ENCODE results near the gene ERCC4. TPM values are rescaled to one million over a fixed set of nuclear protein-coding genes. Genes with fewer than 3 reads are reported as not detected.
"Not testable (repeated sequence)": the region's sequence is repeated elsewhere in the genome, so short reads cannot be mapped to it uniquely, and the experiment has no call there.

ERCC4 gene
- total RNA-seq, 1 experiment from 2014 or later = 10.3 TPM

DNA sequence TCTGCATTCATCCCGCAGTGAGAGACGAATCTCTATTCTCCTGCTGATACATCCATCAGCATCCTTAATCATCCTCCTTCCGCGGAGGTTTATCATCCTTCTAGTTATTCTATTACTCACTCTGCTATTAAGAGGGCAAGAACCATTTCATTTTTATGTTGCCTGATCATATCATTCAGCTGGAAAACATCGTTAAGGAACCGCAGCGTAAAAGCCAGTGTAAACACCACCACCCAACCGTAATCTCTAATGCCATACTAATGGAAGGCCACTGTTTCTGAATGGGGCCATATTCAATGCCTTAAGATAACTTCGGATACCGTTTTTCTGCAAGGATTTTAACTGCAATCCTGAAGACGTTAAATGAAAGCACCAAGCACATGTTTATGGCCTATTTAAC is 36.7 kb upstream of the ERCC4 start:
- intact Hi-C loops (cut with micrococcal nuclease) = no loop called here
- no peaks in the 10 kb centered on the region for H3K4me1 Mint-ChIP-seq (ENCODE audit: insufficient read depth, unreplicated experiment)
- peaks cover 39% of the 10 kb centered on the region for H3K27me3 Mint-ChIP-seq (ENCODE audit: insufficient read depth, unreplicated experiment)
- no peak for DNase-seq (ENCODE audit: unreplicated experiment)
- no peak overlapping the region for H3K4me3 Mint-ChIP-seq (ENCODE audit: unreplicated experiment)
- H3K27ac Mint-ChIP-seq (ENCODE audit: low read depth, unreplicated experiment) = no peak overlapping the region
- no peaks in the 10 kb centered on the region for H3K9me3 Mint-ChIP-seq (ENCODE audit: unreplicated experiment)
- TF ChIP-seq CTCF (IDR thresholded peaks at IDR 0.05; ENCODE audit: unreplicated experiment) = no peak
- ChIA-PET POLR2A (no interaction called here), CTCF (interaction anchor here (1.6 kb wide), 1 partner anchor 9 kb away, joined by 7 read pairs; no protein-coding TSS in a partner anchor)
- no TSS peak for BruUV-seq (replicated peaks)
- H3K36me3 Mint-ChIP-seq (ENCODE audit: insufficient read depth, unreplicated experiment) = no peaks in the 10 kb centered on the region

DNA sequence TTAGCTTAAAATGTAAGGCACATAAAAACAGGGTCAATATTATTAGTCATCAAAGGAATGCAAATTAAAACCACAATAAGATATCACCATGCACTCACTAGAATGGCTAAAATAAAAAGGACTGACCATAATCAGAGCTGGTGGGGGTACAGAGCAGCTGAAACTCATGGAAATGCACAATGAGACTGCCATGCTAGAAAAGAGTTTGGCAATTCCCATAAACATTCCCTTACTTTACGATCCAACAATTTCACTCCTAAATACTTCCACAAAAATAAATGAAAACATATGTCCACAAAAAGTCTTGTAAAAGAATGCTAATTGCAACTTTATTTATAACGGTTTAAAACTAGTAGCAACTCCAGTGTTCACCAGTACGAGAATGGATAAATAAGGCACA is 36.1 kb upstream of the ERCC4 start:
- BruUV-seq (replicated peaks) = no TSS peak
- Mint-ChIP-seq H3K9me3 (ENCODE audit: unreplicated experiment) (no peaks in the 10 kb centered on the region), H3K4me3 (ENCODE audit: unreplicated experiment) (no peak overlapping the region), H3K36me3 (ENCODE audit: insufficient read depth, unreplicated experiment) (no peaks in the 10 kb centered on the region), H3K27ac (ENCODE audit: low read depth, unreplicated experiment) (no peak overlapping the region), H3K27me3 (ENCODE audit: insufficient read depth, unreplicated experiment) (peaks cover 41% of the 10 kb centered on the region), H3K4me1 (ENCODE audit: insufficient read depth, unreplicated experiment) (no peaks in the 10 kb centered on the region)
- intact Hi-C loops (cut with micrococcal nuclease) = no loop called here
- ChIA-PET CTCF (interaction anchor here (1.6 kb wide), 1 partner anchor 10 kb away, joined by 7 read pairs; no protein-coding TSS in a partner anchor), POLR2A (no interaction called here)
- DNase-seq (ENCODE audit: unreplicated experiment) = no peak
- TF ChIP-seq CTCF (IDR thresholded peaks at IDR 0.05; ENCODE audit: unreplicated experiment) = no peak

GRCh38 chr16:13885700-13886099 is 34.3 kb upstream of the ERCC4 start:
- H3K9me3 Mint-ChIP-seq (ENCODE audit: unreplicated experiment) = no peaks in the 10 kb centered on the region
- ChIA-PET CTCF (interaction anchor here (0.6 to 0.9 kb wide), 2 partner anchors 20 to 34 kb away, joined by 3 to 5 read pairs; partner anchors contain the start of gene ERCC4), POLR2A (interaction anchor here (0.6 kb wide), 1 partner anchor 1737 kb away, joined by 3 read pairs; no protein-coding TSS in a partner anchor)
- no peaks in the 10 kb centered on the region for H3K36me3 Mint-ChIP-seq (ENCODE audit: insufficient read depth, unreplicated experiment)
- DNase-seq (ENCODE audit: unreplicated experiment) = no peak
- intact Hi-C loops (cut with micrococcal nuclease) = no loop called here
- no peak overlapping the region for H3K4me3 Mint-ChIP-seq (ENCODE audit: unreplicated experiment)
- H3K27ac Mint-ChIP-seq (ENCODE audit: low read depth, unreplicated experiment) = no peak overlapping the region
- H3K27me3 Mint-ChIP-seq (ENCODE audit: insufficient read depth, unreplicated experiment) = peaks cover 51% of the 10 kb centered on the region
- no peaks in the 10 kb centered on the region for H3K4me1 Mint-ChIP-seq (ENCODE audit: insufficient read depth, unreplicated experiment)
- no TSS peak for BruUV-seq (replicated peaks)
- no peak for TF ChIP-seq CTCF (IDR thresholded peaks at IDR 0.05; ENCODE audit: unreplicated experiment)

DNA sequence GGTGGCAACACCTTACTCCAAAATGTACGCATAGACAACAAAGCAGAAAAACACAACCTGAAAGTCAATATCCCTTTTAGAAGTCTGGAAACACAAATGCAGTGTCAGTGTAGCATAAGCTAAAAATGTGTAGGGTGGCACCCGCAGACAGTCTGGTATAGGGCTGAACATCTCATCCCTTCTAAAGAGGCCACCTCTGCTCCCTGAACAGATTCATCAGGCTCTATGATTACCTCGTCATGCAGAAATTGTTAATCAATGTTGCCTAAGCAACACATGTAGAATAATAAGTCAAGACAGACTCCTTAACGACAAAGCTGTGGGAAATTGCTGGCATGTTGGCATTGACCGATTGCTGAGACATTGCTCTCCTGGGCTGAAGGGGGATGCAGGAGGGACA is 33.3 kb upstream of the ERCC4 start:
- H3K36me3 Mint-ChIP-seq (ENCODE audit: insufficient read depth, unreplicated experiment) = no peaks in the 10 kb centered on the region

DNA sequence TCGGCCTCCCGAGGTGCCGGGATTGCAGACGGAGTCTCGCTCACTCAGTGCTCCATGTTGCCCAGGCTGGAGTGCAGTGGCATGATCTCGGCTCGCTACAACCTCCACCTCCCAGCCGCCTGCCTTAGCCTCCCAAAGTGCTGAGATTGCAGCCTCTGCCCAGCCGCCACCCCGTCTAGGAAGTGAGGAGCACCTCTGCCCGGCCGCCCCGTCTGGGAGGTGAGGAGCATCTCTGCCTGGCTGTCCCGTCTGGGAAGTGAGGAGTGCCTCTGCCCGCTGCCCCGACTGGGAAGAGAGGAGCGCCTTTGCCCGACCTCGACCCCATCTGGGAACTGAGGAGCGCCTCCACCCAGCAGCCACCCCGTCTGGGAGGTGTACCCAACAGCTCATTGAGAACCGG is 30.6 kb upstream of the ERCC4 start:
- POLR2A ChIA-PET; H3K36me3 Mint-ChIP-seq (ENCODE audit: insufficient read depth, unreplicated experiment); DNase-seq (ENCODE audit: unreplicated experiment); H3K4me3 Mint-ChIP-seq (ENCODE audit: unreplicated experiment); H3K9me3 Mint-ChIP-seq (ENCODE audit: unreplicated experiment); intact Hi-C loops (cut with micrococcal nuclease); BruUV-seq (replicated peaks); H3K4me1 Mint-ChIP-seq (ENCODE audit: insufficient read depth, unreplicated experiment); H3K27ac Mint-ChIP-seq (ENCODE audit: low read depth, unreplicated experiment): not testable (repeated sequence)
- CTCF ChIA-PET = interaction anchor here (0.6 kb wide), 1 partner anchor 273 kb away, joined by 3 read pairs; no protein-coding TSS in a partner anchor
- peaks cover 64% of the 10 kb centered on the region for H3K27me3 Mint-ChIP-seq (ENCODE audit: insufficient read depth, unreplicated experiment)

More for the DNA sequence above, 33.3 kb upstream of the ERCC4 start:
- Mint-ChIP-seq H3K9me3 (ENCODE audit: unreplicated experiment) (no peaks in the 10 kb centered on the region), H3K27me3 (ENCODE audit: insufficient read depth, unreplicated experiment) (peaks cover 51% of the 10 kb centered on the region), H3K4me1 (ENCODE audit: insufficient read depth, unreplicated experiment) (no peaks in the 10 kb centered on the region), H3K4me3 (ENCODE audit: unreplicated experiment) (no peak overlapping the region), H3K27ac (ENCODE audit: low read depth, unreplicated experiment) (no peak overlapping the region)
- ChIA-PET POLR2A (no interaction called here), CTCF (interaction anchor here (0.9 to 1.9 kb wide), 3 partner anchors 10 to 33 kb away, joined by 3 to 5 read pairs (median 4); partner anchors contain the start of gene ERCC4)
- no TSS peak for BruUV-seq (replicated peaks)
- TF ChIP-seq CTCF (IDR thresholded peaks at IDR 0.05; ENCODE audit: unreplicated experiment) = no peak
- intact Hi-C loops (cut with micrococcal nuclease) = no loop called here
- DNase-seq (ENCODE audit: unreplicated experiment) = no peak

All from MCF 10A (cell line).